HepG2 (cell line): Measurements from ENCODE around the gene BACH2. TPM values are rescaled to one million over a fixed set of nuclear protein-coding genes. Genes with fewer than 3 reads are reported as not detected.

Experiments
- ATAC-seq: fragments of 200-7000 bp; cut with Tn5 transposase; 3 replicates; pipeline ENCODE4 v1.9.1; 2020; ENCODE audit warnings: mild to moderate bottlenecking, moderate library complexity
- BruUV-seq: library from RNA; stranded (reverse); fragments of 400-500 nt; replicated peaks from 2 replicates; lab custom pipeline; 2021; lab: Mats Ljungman, UMichigan
- CTCF ChIA-PET: fragments of 300-600 bp; formaldehyde crosslinking; extraction: SDS; loops from one replicate; lab custom pipeline; 2021; ENCODE audit warnings: low total read pairs, inconsistent platforms, low intra/inter-chr PET ratio; lab: Yijun Ruan, JAX
- POLR2A ChIA-PET: fragments of 350-600 bp; sonication (Branson Sonifier 250); formaldehyde crosslinking; loops from one replicate; lab custom pipeline; 2020; ENCODE audit warnings: antibody characterized with exemption, inconsistent platforms; lab: Yijun Ruan, JAX
- DNase-seq: peaks from one replicate; pipeline ENCODE4 v3.0.0-alpha.2; 2015; ENCODE audit warnings: low spot score
- FAIRE-seq: peaks from 3 replicates; lab custom pipeline; 2011; peaks lifted over from hg19 to GRCh38; lab: Jason Lieb, UNC
- H2AFZ ChIP-seq: one replicate; pipeline ENCODE4 v1.6.1; 2011; ENCODE audit warnings: low read length, inconsistent platforms
- H3K27ac ChIP-seq: fragments of 300-600 bp; 3 replicates; pipeline ENCODE4 v1.8.0; 2011; ENCODE audit warnings: mixed run types, mild to moderate bottlenecking, mixed read lengths, low read length, inconsistent platforms; ENCODE audit not compliant: insufficient read depth; ENCODE audit errors: extremely low read length
- H3K27me3 ChIP-seq, 2 experiments: fragments of 200-600 bp in 1 of 2; 2 replicates in 1 of 2; 3 replicates in 1 of 2; pipeline versions ENCODE4 v1.6.0 to v1.8.0; 2011; ENCODE audit warnings: low read length in 2 of 2, mild to moderate bottlenecking in 2 of 2, moderate library complexity in 2 of 2, inconsistent platforms in 1 of 2; ENCODE audit not compliant: insufficient read depth in 2 of 2, control insufficient read depth in 1 of 2
- H3K36me3 ChIP-seq, 2 experiments: fragments of 200-600 bp in 1 of 2; replicated peaks in 1 of 2; 2 replicates in 1 of 2; 3 replicates in 1 of 2; pipeline versions ENCODE4 v1.5.1 to v1.8.0; 2011; ENCODE audit warnings: low read length in 2 of 2, inconsistent platforms in 1 of 2; ENCODE audit not compliant: insufficient read depth in 2 of 2, control insufficient read depth in 1 of 2
- H3K4me1 ChIP-seq: 2 replicates; pipeline ENCODE4 v1.5.1; 2012; ENCODE audit warnings: low read length, inconsistent platforms; ENCODE audit not compliant: insufficient read depth
- H3K4me2 ChIP-seq: 2 replicates; pipeline ENCODE4 v1.6.0; 2011; ENCODE audit warnings: low read depth, low read length, inconsistent platforms
- H3K4me3 ChIP-seq, 3 experiments: fragments of 200-600 bp in 1 of 3; sonication (generic), shearing (Covaris generic) in 1 of 3; replicated peaks in 1 of 3; 2 replicates each; pipeline ENCODE4 v1.5.1; 2011 to 2016; ENCODE audit warnings: low read length in 3 of 3, inconsistent platforms in 2 of 3, low read depth in 2 of 3, mild to moderate bottlenecking in 2 of 3, control low read depth in 1 of 3, mixed read lengths in 1 of 3; ENCODE audit not compliant: insufficient read depth in 1 of 3
- H3K79me2 ChIP-seq: one replicate; pipeline ENCODE4 v1.6.1; 2011; ENCODE audit warnings: low read length, inconsistent platforms; ENCODE audit not compliant: insufficient read depth
- H3K9ac ChIP-seq: 2 replicates; pipeline ENCODE4 v1.6.0; 2011; ENCODE audit warnings: mild to moderate bottlenecking, low read depth, low read length, inconsistent platforms; ENCODE audit not compliant: insufficient read depth
- H3K9me3 ChIP-seq: 2 replicates; pipeline ENCODE4 v1.5.1; 2012; ENCODE audit warnings: mild to moderate bottlenecking, low read length
- H4K20me1 ChIP-seq: 2 replicates; pipeline ENCODE4 v1.6.0; 2011; ENCODE audit warnings: inconsistent platforms, mild to moderate bottlenecking, low read length, moderate library complexity; ENCODE audit not compliant: insufficient read depth
- ARNT2 ChIP-seq: sonication (generic); formaldehyde crosslinking; IDR thresholded peaks from 2 replicates; pipeline ENCODE4 v1.8.0; 2022; ENCODE audit warnings: mild to moderate bottlenecking, low read depth, missing genetic modification reagents, moderate library complexity
- HOXA5 ChIP-seq: sonication (generic); formaldehyde crosslinking; IDR thresholded peaks from 2 replicates; pipeline ENCODE4 v1.4.0; 2020; ENCODE audit warnings: missing genetic modification reagents
- MAFF ChIP-seq: IDR thresholded peaks from 2 replicates; pipeline ENCODE4 v1.6.1; 2011; ENCODE audit warnings: low read depth, low read length, improper control_type of control experiment
- PCBP1 ChIP-seq: fragments of 200-400 bp; formaldehyde crosslinking; IDR thresholded peaks from 2 replicates; pipeline ENCODE4 v1.6.1; 2017; ENCODE audit warnings: mild to moderate bottlenecking, low read depth, low read length, borderline replicate concordance
- TBL1XR1 ChIP-seq: fragments of 150-350 bp; IDR thresholded peaks from 2 replicates; pipeline ENCODE4 v1.6.1; 2014; ENCODE audit warnings: borderline replicate concordance, low read length; ENCODE audit not compliant: partially characterized antibody
- THAP11 ChIP-seq: IDR thresholded peaks from 2 replicates; pipeline ENCODE4 v1.6.1; 2016; ENCODE audit warnings: missing biosample characterization, missing genetic modification reagents
- ZEB1 ChIP-seq: IDR thresholded peaks from 2 replicates; pipeline ENCODE4 v1.6.1; 2012; ENCODE audit warnings: mild to moderate bottlenecking, low read depth, inconsistent platforms; ENCODE audit not compliant: insufficient replicate concordance
- ZFP36L1 ChIP-seq: sonication (generic); formaldehyde crosslinking; IDR thresholded peaks from 2 replicates; pipeline ENCODE4 v1.8.0; 2022; ENCODE audit warnings: mild to moderate bottlenecking, missing genetic modification reagents, moderate library complexity
- ZNF432 ChIP-seq: sonication (generic); formaldehyde crosslinking; IDR thresholded peaks from 2 replicates; pipeline ENCODE4 v1.5.0; 2020; ENCODE audit warnings: missing genetic modification reagents, mild to moderate bottlenecking, borderline replicate concordance
- ZNF660 ChIP-seq: sonication (generic); formaldehyde crosslinking; IDR thresholded peaks from 2 replicates; pipeline ENCODE4 v1.5.1; 2020; ENCODE audit warnings: mild to moderate bottlenecking, low read depth, missing genetic modification reagents, borderline replicate concordance
- ZNF788 ChIP-seq: sonication (generic); formaldehyde crosslinking; IDR thresholded peaks from 2 replicates; pipeline ENCODE4 v1.5.0; 2020; ENCODE audit warnings: mild to moderate bottlenecking, missing genetic modification reagents, borderline replicate concordance
- ZZZ3 ChIP-seq: sonication (generic); formaldehyde crosslinking; IDR thresholded peaks from 2 replicates; pipeline ENCODE4 v1.4.0; 2020; ENCODE audit warnings: missing genetic modification reagents, mild to moderate bottlenecking, borderline replicate concordance
- WGBS: methylation state at CpG from one replicate; pipeline ENCODE4 v1.1.6; 2017; ENCODE audit warnings: low lambda C conversion rate; 5-methylcytosine and 5-hydroxymethylcytosine counted together
- in situ Hi-C: cut with HindIII; loops from 2 replicates; pipeline ENCODE4 v1.10.0; 2017; ENCODE audit warnings: low pct_unique_long_range_greater_than_20kb; ENCODE audit not compliant: extremely low pct_ligation_motif_present
- intact Hi-C: fragments of 100-400 bp; cut with micrococcal nuclease; formaldehyde crosslinking; loops from one replicate; pipeline ENCODE4 v1.10.0; 2022; ENCODE audit not compliant: unreplicated experiment
- polyA plus RNA-seq, 8 experiments: library from polyadenylated mRNA; depleted of rRNA in 3 of 8; stranded (reverse) in 7 of 8; unstranded in 1 of 8; fragments of >200 nt; fragmentation: Illumina TruSeq in 4 of 8; extraction: Trizol in 4 of 8; gene quantifications; 2 replicates each; pipeline versions ENCODE4 v1.2.1 to v1.2.3, GENCODE V29; 2011 to 2016; ENCODE audit warnings: low read depth in 4 of 8, missing spikeins in 1 of 8, mixed read lengths in 1 of 8; ENCODE audit not compliant: insufficient read depth in 1 of 8
- total RNA-seq, 5 experiments: library from RNA; depleted of rRNA; stranded (reverse); fragments of >200 nt; fragmentation: Illumina TruSeq; extraction: Trizol; gene quantifications; 2 replicates each; pipeline ENCODE4 v1.2.3, GENCODE V29; 2016; ENCODE audit warnings: low read depth in 1 of 5
- TF ChIP-seq, protein P1 (sequence below): IDR thresholded peaks from 2 replicates; pipeline ENCODE4 v1.6.1; 2018; ENCODE audit warnings: missing genetic modification reagents
- TF ChIP-seq, protein P2 (sequence below): sonication (generic); formaldehyde crosslinking; IDR thresholded peaks from 2 replicates; pipeline ENCODE4 v1.4.0; 2020; ENCODE audit warnings: missing genetic modification reagents
- TF ChIP-seq, protein P3 (sequence below): IDR thresholded peaks from 2 replicates; pipeline ENCODE4 v1.6.1; 2016; ENCODE audit warnings: low read depth, borderline replicate concordance

The BACH2 gene
- total and polyA plus RNA-seq, 2 of the 13 experiments (the other 11 are each of a cell fraction or from before 2014, with no cell fraction given) = 0.01 TPM; not detected in 1

DNA sequence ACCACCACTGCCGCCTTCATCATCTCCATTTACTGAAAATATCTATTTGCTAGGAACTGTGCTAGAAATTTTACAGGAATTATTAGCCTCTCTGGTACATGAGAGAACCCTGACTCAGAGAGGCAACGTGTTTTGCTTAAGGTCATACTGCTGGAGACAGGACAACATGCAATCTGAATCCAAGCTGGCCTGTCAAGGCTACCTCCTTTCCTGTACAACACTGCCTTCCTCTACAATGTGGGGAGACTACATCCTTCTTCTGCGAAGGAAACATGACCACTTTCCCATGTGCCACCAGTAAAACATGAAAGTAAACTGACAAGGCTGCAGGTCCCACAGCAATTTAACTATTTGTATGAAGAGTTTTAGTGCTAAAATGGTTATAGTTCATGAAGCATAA lies 200.9 kb downstream of the BACH2 start:
- H3K4me2 ChIP-seq = no peak overlapping the region
- no peak overlapping the region for H3K4me3 ChIP-seq
- ATAC-seq = no peak
- no TSS peak for BruUV-seq
- H3K27ac ChIP-seq = no peak overlapping the region
- in situ Hi-C loops = no loop called here
- H3K9ac ChIP-seq = no peak overlapping the region
- no peak for FAIRE-seq
- intact Hi-C loops = no loop called here
- CTCF ChIA-PET = no interaction called here
- H4K20me1 ChIP-seq = no peaks in the 10 kb centered on the region
- no peak overlapping the region for H2AFZ ChIP-seq
- TF ChIP-seq ZZZ3 (CRISPR knock-in tag) (no peak), HOXA5 (no peak), PCBP1 (no peak), MAFF (no peak), THAP11 (CRISPR knock-in tag) (no peak), ZNF432 (CRISPR knock-in tag) (no peak), ZFP36L1 (CRISPR knock-in tag) (no peak), ARNT2 (CRISPR knock-in tag) (no peak), ZNF788 (no peak), ZNF660 (no peak), TBL1XR1 (no peak), ZEB1 (no peak)
- TF ChIP-seq, protein P1, sequence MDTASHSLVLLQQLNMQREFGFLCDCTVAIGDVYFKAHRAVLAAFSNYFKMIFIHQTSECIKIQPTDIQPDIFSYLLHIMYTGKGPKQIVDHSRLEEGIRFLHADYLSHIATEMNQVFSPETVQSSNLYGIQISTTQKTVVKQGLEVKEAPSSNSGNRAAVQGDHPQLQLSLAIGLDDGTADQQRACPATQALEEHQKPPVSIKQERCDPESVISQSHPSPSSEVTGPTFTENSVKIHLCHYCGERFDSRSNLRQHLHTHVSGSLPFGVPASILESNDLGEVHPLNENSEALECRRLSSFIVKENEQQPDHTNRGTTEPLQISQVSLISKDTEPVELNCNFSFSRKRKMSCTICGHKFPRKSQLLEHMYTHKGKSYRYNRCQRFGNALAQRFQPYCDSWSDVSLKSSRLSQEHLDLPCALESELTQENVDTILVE (CRISPR knock-in tag) = no peak
- TF ChIP-seq, protein P2, sequence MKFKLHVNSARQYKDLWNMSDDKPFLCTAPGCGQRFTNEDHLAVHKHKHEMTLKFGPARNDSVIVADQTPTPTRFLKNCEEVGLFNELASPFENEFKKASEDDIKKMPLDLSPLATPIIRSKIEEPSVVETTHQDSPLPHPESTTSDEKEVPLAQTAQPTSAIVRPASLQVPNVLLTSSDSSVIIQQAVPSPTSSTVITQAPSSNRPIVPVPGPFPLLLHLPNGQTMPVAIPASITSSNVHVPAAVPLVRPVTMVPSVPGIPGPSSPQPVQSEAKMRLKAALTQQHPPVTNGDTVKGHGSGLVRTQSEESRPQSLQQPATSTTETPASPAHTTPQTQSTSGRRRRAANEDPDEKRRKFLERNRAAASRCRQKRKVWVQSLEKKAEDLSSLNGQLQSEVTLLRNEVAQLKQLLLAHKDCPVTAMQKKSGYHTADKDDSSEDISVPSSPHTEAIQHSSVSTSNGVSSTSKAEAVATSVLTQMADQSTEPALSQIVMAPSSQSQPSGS (CRISPR knock-in tag) = no peak
- TF ChIP-seq, protein P3, sequence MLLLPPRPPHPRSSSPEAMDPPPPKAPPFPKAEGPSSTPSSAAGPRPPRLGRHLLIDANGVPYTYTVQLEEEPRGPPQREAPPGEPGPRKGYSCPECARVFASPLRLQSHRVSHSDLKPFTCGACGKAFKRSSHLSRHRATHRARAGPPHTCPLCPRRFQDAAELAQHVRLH (CRISPR knock-in tag) = no peak
- H3K79me2 ChIP-seq = no peaks in the 10 kb centered on the region
- POLR2A ChIA-PET = no interaction called here
- H3K9me3 ChIP-seq = no peaks in the 10 kb centered on the region
- H3K4me1 ChIP-seq = no peaks in the 10 kb centered on the region
- H3K36me3 ChIP-seq = no peaks in the 10 kb centered on the region
- H3K27me3 ChIP-seq = peaks cover 0 to 2% of the 10 kb centered on the region in 2 experiments; a peak in 1 of 5 replicates
- DNase-seq = no peak
- WGBS = 0% methylated on average over 3 of the region's 3 CpGs
